ENCODE data around the gene MPHOSPH9.

GRCh38 chr12:123280971-123281370, 48.0 kb upstream of the MPHOSPH9 start:
- TF ChIP-seq, protein P1, sequence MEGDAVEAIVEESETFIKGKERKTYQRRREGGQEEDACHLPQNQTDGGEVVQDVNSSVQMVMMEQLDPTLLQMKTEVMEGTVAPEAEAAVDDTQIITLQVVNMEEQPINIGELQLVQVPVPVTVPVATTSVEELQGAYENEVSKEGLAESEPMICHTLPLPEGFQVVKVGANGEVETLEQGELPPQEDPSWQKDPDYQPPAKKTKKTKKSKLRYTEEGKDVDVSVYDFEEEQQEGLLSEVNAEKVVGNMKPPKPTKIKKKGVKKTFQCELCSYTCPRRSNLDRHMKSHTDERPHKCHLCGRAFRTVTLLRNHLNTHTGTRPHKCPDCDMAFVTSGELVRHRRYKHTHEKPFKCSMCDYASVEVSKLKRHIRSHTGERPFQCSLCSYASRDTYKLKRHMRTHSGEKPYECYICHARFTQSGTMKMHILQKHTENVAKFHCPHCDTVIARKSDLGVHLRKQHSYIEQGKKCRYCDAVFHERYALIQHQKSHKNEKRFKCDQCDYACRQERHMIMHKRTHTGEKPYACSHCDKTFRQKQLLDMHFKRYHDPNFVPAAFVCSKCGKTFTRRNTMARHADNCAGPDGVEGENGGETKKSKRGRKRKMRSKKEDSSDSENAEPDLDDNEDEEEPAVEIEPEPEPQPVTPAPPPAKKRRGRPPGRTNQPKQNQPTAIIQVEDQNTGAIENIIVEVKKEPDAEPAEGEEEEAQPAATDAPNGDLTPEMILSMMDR (IDR thresholded peaks at IDR 0.05) = no peak
- TF ChIP-seq POLR2A (IDR thresholded peaks at IDR 0.05) = no peak

Data from uterus (tissue), 2 donors.